H9 (cell line): ENCODE results near the gene ASIC1. TPM values are rescaled to one million over a fixed set of nuclear protein-coding genes. Genes with fewer than 3 reads are reported as not detected.

Source experiments
- DNase-seq: peaks from one replicate; pipeline ENCODE4 v3.0.0-alpha.2; 2017
- H2AFZ ChIP-seq: one replicate; pipeline ENCODE4 v1.6.1; 2013; ENCODE audit warnings: mild to moderate bottlenecking, low read length, control low read depth, moderate library complexity
- H2AK5ac ChIP-seq: 2 replicates; pipeline ENCODE4 v1.6.1; 2013; ENCODE audit warnings: low read length, control low read depth, mixed read lengths; ENCODE audit not compliant: insufficient read length
- H2BK120ac ChIP-seq: one replicate; pipeline ENCODE4 v1.6.1; 2013; ENCODE audit warnings: low read depth, mild to moderate bottlenecking, low read length, control low read depth, inconsistent platforms; ENCODE audit not compliant: poor library complexity, severe bottlenecking
- H2BK12ac ChIP-seq: 2 replicates; pipeline ENCODE4 v1.6.1; 2013; ENCODE audit warnings: low read length, control low read depth, mixed read lengths, low read depth; ENCODE audit not compliant: insufficient read length
- H2BK15ac ChIP-seq: 2 replicates; pipeline ENCODE4 v1.6.1; 2013; ENCODE audit warnings: low read depth, low read length, control low read depth
- H2BK20ac ChIP-seq: one replicate; pipeline ENCODE4 v1.6.1; 2013; ENCODE audit warnings: low read depth, mild to moderate bottlenecking, low read length, control low read depth, inconsistent platforms; ENCODE audit not compliant: poor library complexity, severe bottlenecking
- H2BK5ac ChIP-seq: 2 replicates; pipeline ENCODE4 v1.6.1; 2013; ENCODE audit warnings: low read length, control low read depth, mixed read lengths; ENCODE audit not compliant: insufficient read length
- H3K14ac ChIP-seq: 2 replicates; pipeline ENCODE4 v1.6.1; 2013; ENCODE audit warnings: low read length, control low read depth; ENCODE audit not compliant: insufficient read depth
- H3K18ac ChIP-seq: 2 replicates; pipeline ENCODE4 v1.6.1; 2013; ENCODE audit warnings: low read depth, mild to moderate bottlenecking, mixed read lengths, low read length, control low read depth; ENCODE audit not compliant: insufficient read length
- H3K23ac ChIP-seq: 2 replicates; pipeline ENCODE4 v1.6.1; 2013; ENCODE audit warnings: low read length, control low read depth, mixed read lengths, low read depth; ENCODE audit not compliant: insufficient read length
- H3K23me2 ChIP-seq: 2 replicates; pipeline ENCODE4 v1.6.1; 2013; ENCODE audit warnings: low read depth, mild to moderate bottlenecking, mixed read lengths, low read length, control low read depth; ENCODE audit not compliant: insufficient read length, poor library complexity, severe bottlenecking
- H3K27ac ChIP-seq: 2 replicates; pipeline ENCODE4 v1.5.1; 2013; ENCODE audit warnings: low read length, control low read depth, mixed read lengths, low read depth; ENCODE audit not compliant: insufficient read length
- H3K27me3 ChIP-seq: 2 replicates; pipeline ENCODE4 v1.6.1; 2013; ENCODE audit warnings: low read length, control low read depth, inconsistent platforms; ENCODE audit not compliant: insufficient read depth
- H3K4ac ChIP-seq: 2 replicates; pipeline ENCODE4 v1.6.1; 2013; ENCODE audit warnings: low read depth, mild to moderate bottlenecking, control low read depth, inconsistent platforms, low read length, moderate library complexity
- H3K4me1 ChIP-seq: 2 replicates; pipeline ENCODE4 v1.6.1; 2013; ENCODE audit warnings: low read length, control low read depth, inconsistent platforms; ENCODE audit not compliant: insufficient read depth
- H3K4me2 ChIP-seq: 2 replicates; pipeline ENCODE4 v1.6.1; 2013; ENCODE audit warnings: low read length, control low read depth, mixed read lengths; ENCODE audit not compliant: insufficient read length, insufficient read depth
- H3K56ac ChIP-seq: 2 replicates; pipeline ENCODE4 v1.6.1; 2013; ENCODE audit warnings: low read depth, mild to moderate bottlenecking, mixed read lengths, low read length, control low read depth; ENCODE audit not compliant: insufficient read length
- H3K79me1 ChIP-seq: 2 replicates; pipeline ENCODE4 v1.6.1; 2013; ENCODE audit warnings: low read depth, mild to moderate bottlenecking, moderate library complexity, low read length, control low read depth, inconsistent platforms; ENCODE audit not compliant: insufficient read depth, poor library complexity, severe bottlenecking
- H3K79me2 ChIP-seq: 2 replicates; pipeline ENCODE4 v1.6.1; 2013; ENCODE audit warnings: low read length, control low read depth, inconsistent platforms; ENCODE audit not compliant: insufficient read depth
- H3K9ac ChIP-seq: 2 replicates; pipeline ENCODE4 v1.6.1; 2013; ENCODE audit warnings: low read length, control low read depth, mixed read lengths; ENCODE audit not compliant: insufficient read length; ENCODE audit errors: extremely low read depth
- H3K9me3 ChIP-seq: one replicate; pipeline ENCODE4 v1.6.1; 2013; ENCODE audit warnings: low read depth, low read length, inconsistent platforms; ENCODE audit not compliant: control insufficient read depth
- H3T11ph ChIP-seq: one replicate; pipeline ENCODE4 v1.6.1; 2013; ENCODE audit warnings: mild to moderate bottlenecking, low read length, control low read depth, inconsistent platforms
- H4K20me1 ChIP-seq: one replicate; pipeline ENCODE4 v1.6.1; 2013; ENCODE audit not compliant: control insufficient read depth, insufficient read length, insufficient read depth
- H4K5ac ChIP-seq: 2 replicates; pipeline ENCODE4 v1.6.1; 2013; ENCODE audit warnings: low read depth, mild to moderate bottlenecking, mixed read lengths, low read length, control low read depth; ENCODE audit not compliant: insufficient read length
- H4K8ac ChIP-seq: replicated peaks from 2 replicates; pipeline ENCODE4 v1.6.1; 2013; ENCODE audit warnings: low read length, control low read depth, mixed read lengths, low read depth; ENCODE audit not compliant: insufficient read length
- H4K91ac ChIP-seq: 2 replicates; pipeline ENCODE4 v1.6.1; 2013; ENCODE audit warnings: low read depth, mild to moderate bottlenecking, moderate library complexity, mixed read lengths, low read length, control low read depth; ENCODE audit not compliant: insufficient read length
- H3K27ac Mint-ChIP-seq, 3 experiments: 2 replicates in 2 of 3; 3 replicates in 1 of 3; pipeline ENCODE4 v1.8.0; 2020 to 2021; ENCODE audit warnings: mixed read lengths in 3 of 3, mild to moderate bottlenecking in 1 of 3, moderate library complexity in 1 of 3
- H3K27me3 Mint-ChIP-seq: 2 replicates; pipeline ENCODE4 v1.8.0; 2021; ENCODE audit warnings: low read depth, mild to moderate bottlenecking, moderate library complexity, mixed read lengths
- H3K36me3 Mint-ChIP-seq, 3 experiments: 2 replicates in 2 of 3; 3 replicates in 1 of 3; pipeline ENCODE4 v1.8.0; 2020 to 2021; ENCODE audit warnings: low read depth in 3 of 3, mixed read lengths in 3 of 3; ENCODE audit not compliant: insufficient read depth in 1 of 3
- H3K4me1 Mint-ChIP-seq, 2 experiments: 2 replicates each; pipeline ENCODE4 v1.8.0; 2020; ENCODE audit warnings: mixed read lengths in 2 of 2
- H3K4me3 Mint-ChIP-seq, 2 experiments: 2 replicates in 1 of 2; 3 replicates in 1 of 2; pipeline ENCODE4 v1.8.0; 2020 to 2021; ENCODE audit warnings: mild to moderate bottlenecking in 2 of 2, mixed read lengths in 2 of 2, moderate library complexity in 1 of 2
- H3K9me3 Mint-ChIP-seq, 2 experiments: 2 replicates in 1 of 2; 3 replicates in 1 of 2; pipeline ENCODE4 v1.8.0; 2020; ENCODE audit warnings: mild to moderate bottlenecking in 2 of 2, mixed read lengths in 2 of 2, moderate library complexity in 1 of 2
- WGBS: extraction: QIAGEN DNeasy Blood & Tissue Kit; methylation state at CpG from one replicate; pipeline ENCODE4 v1.1.7; 2013; ENCODE audit warnings: missing lambda C conversion rate, low lambda C conversion rate, mixed read lengths; ENCODE audit not compliant: insufficient read length; ENCODE audit errors: extremely low coverage; 5-methylcytosine and 5-hydroxymethylcytosine counted together
- total RNA-seq: library from RNA; stranded (reverse); gene quantifications from 2 replicates; pipeline ENCODE4 v1.2.1, GENCODE V29; 2021
- TF ChIP-seq, protein P1 (sequence below): fragments of 200-600 bp; sonication (generic); conservative IDR thresholded peaks from 3 replicates; pipeline ENCODE4 v1.8.0; 2021; ENCODE audit warnings: antibody characterized with exemption, mild to moderate bottlenecking

Gene ASIC1
- total RNA-seq, 1 experiment from 2014 or later: 3.9 TPM

DNA sequence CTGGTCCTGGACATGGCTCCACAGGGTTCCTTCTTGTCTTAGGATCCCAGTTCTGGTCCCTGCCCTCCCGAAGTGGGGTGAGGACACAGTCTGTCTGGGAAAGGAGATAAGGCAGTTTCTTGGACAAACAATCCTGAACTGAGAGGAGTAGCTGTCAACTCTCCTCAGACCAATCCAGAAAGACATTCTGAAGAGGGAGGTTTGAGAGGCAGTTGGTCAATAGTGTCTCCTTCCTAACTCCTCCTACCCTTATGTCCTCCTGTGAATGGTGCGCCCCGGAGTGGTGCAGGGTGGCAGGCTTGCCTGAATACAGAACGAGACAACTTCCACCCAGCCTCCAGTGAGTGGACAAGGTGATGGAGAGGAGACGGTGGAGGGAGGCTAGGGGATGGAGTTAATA is 15.4 kb upstream of the ASIC1 start:
- no peaks in the 10 kb centered on the region for H3K9me3 ChIP-seq
- Mint-ChIP-seq H3K4me3 (no peak overlapping the region), H3K4me1 (peaks cover 11 to 15% of the 10 kb centered on the region in 2 experiments), H3K27ac (no peak overlapping the region), H3K9me3 (no peaks in the 10 kb centered on the region), H3K27me3 (peaks cover 70% of the 10 kb centered on the region), H3K36me3 (no peaks in the 10 kb centered on the region)
- no peak for DNase-seq
- H3K4me1 ChIP-seq: no peaks in the 10 kb centered on the region
- WGBS: no CpG with 5 or more reads among the region's 5 CpGs
- no peak overlapping the region for H4K91ac ChIP-seq
- H3K14ac ChIP-seq: no peak overlapping the region
- no peak overlapping the region for H3K9ac ChIP-seq
- H3K27ac ChIP-seq: no peak overlapping the region
- H3T11ph ChIP-seq: no peak overlapping the region
- H2AK5ac ChIP-seq: no peak overlapping the region
- no peak overlapping the region for H3K18ac ChIP-seq
- no peak overlapping the region for H2BK5ac ChIP-seq
- no peak overlapping the region for H3K23ac ChIP-seq
- H3K23me2 ChIP-seq: no peaks in the 10 kb centered on the region
- no peak overlapping the region for H4K8ac ChIP-seq
- no peaks in the 10 kb centered on the region for H4K20me1 ChIP-seq
- no peak overlapping the region for H2BK20ac ChIP-seq
- H3K27me3 ChIP-seq: no peaks in the 10 kb centered on the region; the same call in 1 of the 2 replicates
- no peak overlapping the region for H2BK15ac ChIP-seq
- H3K79me1 ChIP-seq: no peaks in the 10 kb centered on the region
- no peak overlapping the region for H3K4me2 ChIP-seq
- no peak overlapping the region for H3K56ac ChIP-seq
- H2BK12ac ChIP-seq: no peak overlapping the region
- no peak overlapping the region for H3K4ac ChIP-seq
- H4K5ac ChIP-seq: no peak overlapping the region
- H3K79me2 ChIP-seq: no peaks in the 10 kb centered on the region
- H2AFZ ChIP-seq: no peak overlapping the region
- TF ChIP-seq, protein P1, sequence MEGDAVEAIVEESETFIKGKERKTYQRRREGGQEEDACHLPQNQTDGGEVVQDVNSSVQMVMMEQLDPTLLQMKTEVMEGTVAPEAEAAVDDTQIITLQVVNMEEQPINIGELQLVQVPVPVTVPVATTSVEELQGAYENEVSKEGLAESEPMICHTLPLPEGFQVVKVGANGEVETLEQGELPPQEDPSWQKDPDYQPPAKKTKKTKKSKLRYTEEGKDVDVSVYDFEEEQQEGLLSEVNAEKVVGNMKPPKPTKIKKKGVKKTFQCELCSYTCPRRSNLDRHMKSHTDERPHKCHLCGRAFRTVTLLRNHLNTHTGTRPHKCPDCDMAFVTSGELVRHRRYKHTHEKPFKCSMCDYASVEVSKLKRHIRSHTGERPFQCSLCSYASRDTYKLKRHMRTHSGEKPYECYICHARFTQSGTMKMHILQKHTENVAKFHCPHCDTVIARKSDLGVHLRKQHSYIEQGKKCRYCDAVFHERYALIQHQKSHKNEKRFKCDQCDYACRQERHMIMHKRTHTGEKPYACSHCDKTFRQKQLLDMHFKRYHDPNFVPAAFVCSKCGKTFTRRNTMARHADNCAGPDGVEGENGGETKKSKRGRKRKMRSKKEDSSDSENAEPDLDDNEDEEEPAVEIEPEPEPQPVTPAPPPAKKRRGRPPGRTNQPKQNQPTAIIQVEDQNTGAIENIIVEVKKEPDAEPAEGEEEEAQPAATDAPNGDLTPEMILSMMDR: no peak
- H2BK120ac ChIP-seq: no peak overlapping the region
